Activated CD4-positive, alpha-beta memory T cell treated with anti-CD3 and anti-CD28 coated beads for 36 hours (primary cell): ENCODE results near the gene KRTAP5-11. TPM values are rescaled to one million over a fixed set of nuclear protein-coding genes. Genes with fewer than 3 reads are reported as not detected.

Experiments used
- CTCF ChIA-PET: fragments of 350-600 bp; sonication (Branson Sonifier 250); formaldehyde crosslinking; loops from one replicate; lab custom pipeline; 2021; ENCODE audit warnings: antibody characterized with exemption, inconsistent platforms; lab: Charles Lee
- POLR2A ChIA-PET: fragments of 350-600 bp; sonication (Branson Sonifier 250); formaldehyde crosslinking; loops from one replicate; lab custom pipeline; 2021; ENCODE audit warnings: antibody characterized with exemption; lab: Charles Lee
- DNase-seq: peaks from one replicate; pipeline ENCODE4 v3.0.0-alpha.2; 2020
- H3K27ac Mint-ChIP-seq: one replicate; pipeline ENCODE4 v1.8.0; 2021; ENCODE audit warnings: mixed read lengths
- H3K27me3 Mint-ChIP-seq: one replicate; pipeline ENCODE4 v1.8.0; 2021; ENCODE audit warnings: mixed read lengths
- H3K36me3 Mint-ChIP-seq: one replicate; pipeline ENCODE4 v1.8.0; 2021; ENCODE audit warnings: mixed read lengths
- H3K4me1 Mint-ChIP-seq: one replicate; pipeline ENCODE4 v1.8.0; 2021; ENCODE audit warnings: low read depth, mixed read lengths
- H3K4me3 Mint-ChIP-seq: one replicate; pipeline ENCODE4 v1.8.0; 2021; ENCODE audit warnings: mild to moderate bottlenecking, mixed read lengths
- H3K9me3 Mint-ChIP-seq: one replicate; pipeline ENCODE4 v1.8.0; 2021; ENCODE audit warnings: mixed read lengths
- intact Hi-C: fragments of 100-400 bp; cut with micrococcal nuclease; formaldehyde crosslinking; loops from one replicate; pipeline ENCODE4 v1.15.1; 2023
- total RNA-seq, 2 experiments: library from RNA; stranded (reverse); gene quantifications; one replicate each; pipeline ENCODE4 v1.2.3, GENCODE V29; 2021

Gene KRTAP5-11
- total RNA-seq, 2 experiments from 2014 or later: not detected

DNA sequence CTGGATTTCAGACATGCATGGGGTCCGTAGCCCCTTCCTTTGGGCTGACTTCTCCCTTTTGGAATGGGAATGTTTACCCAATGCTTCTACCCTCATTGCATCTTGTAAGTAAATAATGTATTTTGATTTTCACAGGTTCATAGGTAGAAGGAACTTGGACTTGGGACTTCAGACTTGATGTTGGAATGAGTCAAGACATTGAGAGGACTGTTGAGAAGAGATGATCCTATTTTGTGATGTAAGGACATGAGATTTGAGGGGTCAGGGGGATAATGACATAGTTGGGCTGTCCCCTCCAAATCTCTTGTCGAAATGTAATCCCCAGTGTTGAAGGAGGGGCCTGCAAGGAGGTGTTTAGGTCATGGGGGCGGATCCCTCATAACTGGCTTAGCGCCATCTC is 18.2 kb downstream of the KRTAP5-11 start:
- peaks cover 37% of the 10 kb centered on the region for H3K27me3 Mint-ChIP-seq
- DNase-seq: no peak
- intact Hi-C loops: no loop called here
- ChIA-PET POLR2A (no interaction called here), CTCF (no interaction called here)
- no peak overlapping the region for H3K27ac Mint-ChIP-seq
- H3K4me1 Mint-ChIP-seq: no peaks in the 10 kb centered on the region
- no peaks in the 10 kb centered on the region for H3K36me3 Mint-ChIP-seq
- H3K9me3 Mint-ChIP-seq: no peaks in the 10 kb centered on the region
- H3K4me3 Mint-ChIP-seq: no peak overlapping the region

DNA sequence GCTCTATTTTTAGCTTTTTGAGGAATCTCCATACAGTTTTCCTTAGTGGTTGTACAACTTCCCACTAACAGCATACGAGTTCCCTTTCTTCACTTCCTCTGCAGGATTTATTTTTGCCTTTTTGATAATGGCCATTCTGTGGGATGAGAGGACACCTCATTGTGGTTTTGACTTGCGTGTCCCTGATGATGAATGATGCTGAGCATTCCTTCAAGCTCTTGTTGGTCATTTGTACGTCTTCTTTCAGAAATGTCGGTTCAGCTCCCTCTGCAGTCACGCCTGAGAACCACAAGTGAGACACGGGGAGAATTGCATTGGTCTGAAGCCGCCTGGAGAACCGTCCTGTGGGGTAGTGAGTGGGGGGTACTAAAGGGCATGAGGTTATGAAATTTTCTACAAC is 19.3 kb downstream of the KRTAP5-11 start:
- no peaks in the 10 kb centered on the region for H3K9me3 Mint-ChIP-seq
- DNase-seq: peak; percentile 44
- ChIA-PET POLR2A (no interaction called here), CTCF (interaction anchor here (1.3 kb wide), 1 partner anchor 115 kb away, joined by 7 read pairs; the partner anchor contains the start of gene DHCR7)
- intact Hi-C loops: no loop called here
- H3K27ac Mint-ChIP-seq: no peak overlapping the region
- no peak overlapping the region for H3K4me3 Mint-ChIP-seq
- H3K36me3 Mint-ChIP-seq: no peaks in the 10 kb centered on the region
- H3K27me3 Mint-ChIP-seq: peaks cover 41% of the 10 kb centered on the region
- H3K4me1 Mint-ChIP-seq: no peaks in the 10 kb centered on the region

DNA sequence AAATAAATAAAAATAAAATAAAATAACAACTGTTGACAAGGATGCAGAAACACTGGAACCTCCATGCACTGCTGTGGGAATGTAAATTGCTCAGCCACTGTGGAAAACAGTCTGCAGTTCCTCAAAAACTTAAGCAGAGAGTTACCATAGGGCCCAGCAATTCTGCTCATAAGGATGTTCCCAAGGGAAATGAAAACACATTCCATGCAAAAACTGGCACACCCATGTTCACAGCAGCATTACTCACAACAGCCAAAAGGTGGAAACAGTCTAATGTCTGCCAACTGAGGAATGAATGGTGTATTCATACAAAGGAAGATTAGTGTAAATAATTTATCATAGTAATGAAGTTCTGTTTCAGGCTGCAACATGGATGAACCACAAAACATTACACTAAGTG is 20.6 kb downstream of the KRTAP5-11 start:
- Mint-ChIP-seq H3K36me3 (no peaks in the 10 kb centered on the region), H3K27ac (no peak overlapping the region), H3K4me1 (no peaks in the 10 kb centered on the region), H3K4me3 (no peak overlapping the region), H3K9me3 (no peaks in the 10 kb centered on the region), H3K27me3 (peaks cover 49% of the 10 kb centered on the region)
- POLR2A ChIA-PET: no interaction called here
- CTCF ChIA-PET: no interaction called here
- no peak for DNase-seq
- intact Hi-C loops: no loop called here

DNA sequence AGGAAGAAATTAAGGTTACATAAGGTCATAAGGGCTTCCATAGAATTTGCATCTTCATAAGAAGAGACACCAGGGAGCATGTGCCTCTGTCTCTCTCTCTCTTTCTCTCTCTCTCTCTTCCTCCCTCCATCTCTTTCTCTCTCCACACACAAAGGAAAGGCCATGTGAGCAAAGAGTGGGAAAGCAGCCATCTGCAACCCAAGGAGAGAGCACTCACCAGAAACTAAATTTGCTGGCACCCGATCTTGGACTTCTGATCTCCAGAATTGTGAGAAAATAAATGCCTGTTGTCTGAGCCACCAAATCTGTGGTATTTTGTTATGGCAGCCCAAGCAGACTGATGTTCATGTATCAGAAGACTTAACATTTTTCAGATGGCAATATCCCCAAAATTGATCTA is 23.7 kb downstream of the KRTAP5-11 start:
- no peak for DNase-seq
- Mint-ChIP-seq H3K4me1 (no peaks in the 10 kb centered on the region), H3K9me3 (no peaks in the 10 kb centered on the region), H3K27ac (no peak overlapping the region), H3K27me3 (peaks cover 38% of the 10 kb centered on the region), H3K4me3 (no peak overlapping the region), H3K36me3 (no peaks in the 10 kb centered on the region)
- POLR2A ChIA-PET: no interaction called here
- CTCF ChIA-PET: no interaction called here
- intact Hi-C loops: no loop called here

DNA sequence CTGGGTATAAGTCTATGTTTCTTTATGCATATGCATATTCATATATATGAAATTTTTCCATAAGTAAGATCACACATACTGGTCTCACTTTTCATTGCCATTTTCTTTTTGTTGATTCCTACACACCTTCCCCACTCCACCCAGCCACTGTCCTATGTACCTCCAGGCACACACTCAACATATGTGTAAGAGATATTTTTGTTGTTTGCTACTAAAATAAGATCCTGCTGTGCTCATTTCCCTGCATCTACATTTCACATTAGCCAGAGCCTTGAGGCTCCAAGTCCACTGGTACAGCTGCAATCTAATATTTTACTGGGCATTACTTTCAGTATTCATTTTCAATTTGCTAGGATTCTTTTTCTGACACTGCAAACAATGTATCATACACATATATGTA is 25.4 kb downstream of the KRTAP5-11 start:
- H3K27me3 Mint-ChIP-seq: peaks cover 28% of the 10 kb centered on the region
- intact Hi-C loops: no loop called here
- DNase-seq: no peak

DNA sequence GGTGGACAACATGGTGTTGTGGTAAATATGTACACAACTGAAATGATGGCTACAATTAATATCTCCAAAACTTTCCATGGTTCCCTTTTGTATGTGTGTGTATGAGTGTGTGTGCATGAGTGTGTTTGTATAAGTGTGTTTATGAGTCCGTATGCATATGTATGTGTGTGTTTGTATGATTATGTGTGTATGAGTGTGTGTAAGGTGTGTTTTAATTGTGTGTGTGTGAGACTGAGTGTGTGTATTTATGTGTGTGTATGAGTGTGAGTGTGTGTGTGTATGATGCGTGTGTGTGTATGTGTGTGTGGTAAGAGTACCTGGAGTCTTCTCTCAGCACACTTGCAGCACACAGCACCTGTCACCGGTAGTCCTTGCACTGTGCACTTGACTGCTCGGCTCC is 26.7 kb downstream of the KRTAP5-11 start:
- no peak for DNase-seq
- Mint-ChIP-seq H3K27me3 (peaks cover 22% of the 10 kb centered on the region), H3K4me1 (no peaks in the 10 kb centered on the region), H3K36me3 (no peaks in the 10 kb centered on the region), H3K4me3 (no peak overlapping the region), H3K9me3 (no peaks in the 10 kb centered on the region), H3K27ac (no peak overlapping the region)
- ChIA-PET CTCF (no interaction called here), POLR2A (no interaction called here)
- intact Hi-C loops: no loop called here

More for the DNA sequence above, 25.4 kb downstream of the KRTAP5-11 start:
- no peaks in the 10 kb centered on the region for H3K4me1 Mint-ChIP-seq
- CTCF ChIA-PET: no interaction called here
- POLR2A ChIA-PET: no interaction called here
- no peaks in the 10 kb centered on the region for H3K36me3 Mint-ChIP-seq
- no peak overlapping the region for H3K4me3 Mint-ChIP-seq
- H3K27ac Mint-ChIP-seq: no peak overlapping the region
- H3K9me3 Mint-ChIP-seq: no peaks in the 10 kb centered on the region

DNA sequence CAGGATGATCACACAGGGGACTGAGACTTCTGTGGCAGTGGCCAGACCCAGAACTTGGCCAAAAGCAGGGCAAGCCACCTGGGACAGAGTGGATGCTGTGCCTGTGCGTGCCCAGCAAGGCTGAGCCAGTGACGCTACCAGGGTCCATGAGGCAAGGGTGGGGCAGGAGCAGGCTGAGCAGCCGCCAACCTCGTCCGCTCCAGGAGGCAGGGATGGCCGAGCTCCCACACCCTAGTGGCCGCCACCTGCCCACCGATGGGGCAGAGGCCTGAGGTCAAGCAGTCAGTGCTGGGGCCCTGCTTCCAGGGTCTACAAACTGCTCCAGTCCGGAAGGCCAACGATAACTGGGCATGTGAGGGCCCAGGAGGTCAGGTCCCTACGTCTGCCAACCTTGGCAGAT is 27.2 kb downstream of the KRTAP5-11 start:
- Mint-ChIP-seq H3K36me3 (no peaks in the 10 kb centered on the region), H3K27ac (no peak overlapping the region), H3K4me3 (no peak overlapping the region), H3K9me3 (no peaks in the 10 kb centered on the region), H3K27me3 (peaks cover 18% of the 10 kb centered on the region), H3K4me1 (no peaks in the 10 kb centered on the region)
- intact Hi-C loops: no loop called here
- POLR2A ChIA-PET: no interaction called here
- CTCF ChIA-PET: no interaction called here
- no peak for DNase-seq

DNA sequence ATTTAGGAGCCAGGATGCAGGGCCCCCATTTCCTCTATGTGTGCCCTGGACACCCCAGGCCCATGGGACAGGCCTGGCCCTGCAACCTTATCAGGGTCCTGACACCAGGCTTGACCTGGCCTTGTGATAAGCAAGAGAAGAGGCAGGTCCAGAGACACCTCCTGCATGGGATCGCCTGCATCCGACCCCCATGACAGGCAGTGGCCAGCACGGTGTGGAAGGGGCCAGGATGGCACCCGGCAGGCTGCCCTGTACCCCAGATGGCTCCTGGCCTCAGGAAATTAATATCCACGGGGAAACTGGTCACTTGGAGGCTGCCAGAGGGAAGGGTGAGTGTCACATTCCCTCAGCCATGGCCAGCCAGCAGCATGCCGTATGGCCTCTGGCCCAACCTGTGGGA is 27.7 kb downstream of the KRTAP5-11 start:
- H3K4me1 Mint-ChIP-seq: no peaks in the 10 kb centered on the region
- no peak for DNase-seq
- intact Hi-C loops: no loop called here
- no peak overlapping the region for H3K27ac Mint-ChIP-seq
- POLR2A ChIA-PET: no interaction called here
- H3K9me3 Mint-ChIP-seq: no peaks in the 10 kb centered on the region
- no peaks in the 10 kb centered on the region for H3K36me3 Mint-ChIP-seq
- CTCF ChIA-PET: no interaction called here
- peaks cover 18% of the 10 kb centered on the region for H3K27me3 Mint-ChIP-seq
- H3K4me3 Mint-ChIP-seq: no peak overlapping the region

DNA sequence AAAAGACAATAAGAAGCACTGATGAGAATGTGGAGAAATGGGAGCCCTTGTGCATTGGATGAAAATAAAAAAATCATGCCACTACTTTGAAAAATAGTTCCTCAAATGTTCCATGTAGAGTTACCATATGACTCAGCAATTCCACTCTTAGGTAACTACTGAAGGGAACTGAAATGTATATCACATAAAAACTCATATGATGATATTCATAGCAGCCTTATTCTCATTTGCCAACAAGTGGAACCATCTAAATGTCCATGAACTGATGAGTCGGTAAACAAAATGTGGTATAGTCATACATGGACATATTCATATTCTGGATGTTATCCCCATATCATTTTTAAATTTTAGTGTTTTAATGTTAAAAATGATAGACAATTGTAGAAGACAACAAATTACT is 31.0 kb downstream of the KRTAP5-11 start:
- Mint-ChIP-seq H3K4me3 (no peak overlapping the region), H3K36me3 (no peaks in the 10 kb centered on the region), H3K27me3 (peaks cover 18% of the 10 kb centered on the region), H3K27ac (no peak overlapping the region), H3K9me3 (no peaks in the 10 kb centered on the region), H3K4me1 (no peaks in the 10 kb centered on the region)
- intact Hi-C loops: no loop called here
- ChIA-PET POLR2A (no interaction called here), CTCF (no interaction called here)
- no peak for DNase-seq

DNA sequence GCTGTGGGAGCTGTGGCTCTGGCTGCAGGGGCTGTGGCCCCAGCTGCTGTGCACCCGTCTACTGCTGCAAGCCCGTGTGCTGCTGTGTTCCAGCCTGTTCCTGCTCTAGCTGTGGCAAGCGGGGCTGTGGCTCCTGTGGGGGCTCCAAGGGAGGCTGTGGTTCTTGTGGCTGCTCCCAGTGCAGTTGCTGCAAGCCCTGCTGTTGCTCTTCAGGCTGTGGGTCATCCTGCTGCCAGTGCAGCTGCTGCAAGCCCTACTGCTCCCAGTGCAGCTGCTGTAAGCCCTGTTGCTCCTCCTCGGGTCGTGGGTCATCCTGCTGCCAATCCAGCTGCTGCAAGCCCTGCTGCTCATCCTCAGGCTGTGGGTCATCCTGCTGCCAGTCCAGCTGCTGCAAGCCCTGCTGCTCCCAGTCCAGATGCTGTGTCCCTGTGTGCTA is 33.9 kb downstream of the KRTAP5-11 start:
- Mint-ChIP-seq H3K27me3 (peaks cover 30% of the 10 kb centered on the region), H3K27ac (no peak overlapping the region), H3K4me1 (peaks cover 6% of the 10 kb centered on the region), H3K9me3 (no peaks in the 10 kb centered on the region), H3K4me3 (no peak overlapping the region), H3K36me3 (no peaks in the 10 kb centered on the region)
- CTCF ChIA-PET: no interaction called here
- DNase-seq: no peak
- intact Hi-C loops: loop anchor here (10.0 kb wide), 1 partner anchor 104 kb away; the partner anchor contains the start of gene DHCR7
- POLR2A ChIA-PET: no interaction called here

DNA sequence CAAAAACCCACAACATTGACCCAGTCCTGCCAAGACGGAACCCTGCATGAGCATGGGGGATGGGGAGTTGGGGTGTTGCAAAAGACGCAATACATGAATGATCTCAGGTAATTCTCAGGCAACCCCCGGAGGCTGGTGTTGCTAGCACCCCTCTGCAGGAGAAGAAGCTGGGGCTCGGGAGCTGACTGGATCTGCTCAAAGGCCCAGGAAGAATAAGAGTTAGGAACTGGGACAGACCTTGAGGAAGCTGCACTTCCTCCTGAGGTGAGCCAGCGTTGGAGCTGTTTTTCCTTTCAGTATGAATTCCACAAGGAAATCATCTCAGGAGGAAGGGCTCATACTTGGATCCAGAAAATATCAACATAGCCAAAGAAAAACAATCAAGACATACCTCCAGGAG is 34.6 kb downstream of the KRTAP5-11 start, which contains the start of gene KRTAP5-9:
TSS of gene KRTAP5-9 (plus strand) at position 301 of the 400 bp plus-strand sequence. CDS start 238 bp downstream, outside the sequence.
- no peak for DNase-seq
- H3K4me3 Mint-ChIP-seq: no peak within 1 kb of the TSS
- H3K9me3 Mint-ChIP-seq: no peaks in the 10 kb centered on the region
- ChIA-PET POLR2A (no interaction called here), CTCF (no interaction called here)
- no peak within 1 kb of the TSS for H3K27ac Mint-ChIP-seq
- H3K36me3 Mint-ChIP-seq: no peaks in the 10 kb centered on the region
- peaks cover 36% of the 10 kb centered on the region for H3K27me3 Mint-ChIP-seq
- peaks cover 12% of the 10 kb centered on the region for H3K4me1 Mint-ChIP-seq
- intact Hi-C loops: loop anchor here (10.0 kb wide), 1 partner anchor 103 kb away; the partner anchor contains the start of gene DHCR7

DNA sequence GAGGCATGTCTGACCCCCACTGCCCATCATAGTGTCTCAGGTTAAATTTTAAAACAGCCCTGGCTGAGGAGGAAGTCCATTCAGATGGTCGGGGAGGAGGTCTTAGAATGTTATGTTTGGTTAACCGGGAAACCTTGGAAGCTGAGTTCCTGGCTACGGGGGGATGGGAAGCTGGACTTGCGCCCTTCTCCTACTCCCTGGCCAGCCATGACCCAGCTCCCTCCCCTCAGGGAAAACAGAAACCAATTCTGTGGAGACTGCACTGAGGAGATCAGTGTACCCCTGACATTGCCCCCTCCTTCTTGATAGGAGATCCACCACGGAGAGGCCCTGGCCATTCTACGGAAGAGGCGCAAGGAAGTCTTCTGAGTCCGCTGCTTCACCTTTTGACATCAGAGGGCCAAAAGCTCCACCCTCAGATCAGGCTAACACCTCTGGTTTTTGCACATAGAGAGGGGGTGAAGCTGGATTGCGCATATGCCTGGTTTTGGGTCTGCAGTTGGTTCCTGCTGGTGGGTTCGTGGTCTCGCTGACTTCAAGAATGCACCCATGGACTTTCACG is 37.2 kb downstream of the KRTAP5-11 start:
- Mint-ChIP-seq H3K27me3 (peaks cover 48% of the 10 kb centered on the region), H3K9me3 (peaks cover 12% of the 10 kb centered on the region), H3K36me3 (peaks cover 5% of the 10 kb centered on the region), H3K27ac (no peak overlapping the region), H3K4me3 (no peak overlapping the region), H3K4me1 (peaks cover 20% of the 10 kb centered on the region)
- POLR2A ChIA-PET: no interaction called here
- DNase-seq: no peak
- intact Hi-C loops: loop anchor here (10.0 kb wide), 1 partner anchor 101 kb away; the partner anchor contains the start of gene DHCR7
- CTCF ChIA-PET: no interaction called here
